Endodermal cell (in vitro differentiated cells): ENCODE measurements around the gene VCAN. TPM values are rescaled to one million over a fixed set of nuclear protein-coding genes. Genes with fewer than 3 reads are reported as not detected.

Experiments used
- DNase-seq: peaks from one replicate; pipeline ENCODE4 v3.0.0-alpha.2; 2017
- H3K27ac ChIP-seq: 2 replicates; pipeline ENCODE4 v1.5.1; 2013; ENCODE audit warnings: mild to moderate bottlenecking, low read depth, low read length, moderate library complexity
- H3K27me3 ChIP-seq: 2 replicates; pipeline ENCODE4 v1.6.1; 2013; ENCODE audit warnings: mild to moderate bottlenecking, low read length, moderate library complexity; ENCODE audit not compliant: insufficient read depth, control insufficient read depth, poor library complexity, severe bottlenecking
- H3K36me3 ChIP-seq: 2 replicates; pipeline ENCODE4 v1.7.0; 2013; ENCODE audit warnings: mild to moderate bottlenecking, low read length, moderate library complexity; ENCODE audit not compliant: control insufficient read depth, insufficient read depth
- H3K4me1 ChIP-seq: one replicate; pipeline ENCODE4 v1.7.0; 2013; ENCODE audit warnings: low read length; ENCODE audit not compliant: control insufficient read depth, insufficient read depth
- H3K4me3 ChIP-seq: 2 replicates; pipeline ENCODE4 v1.5.1; 2013; ENCODE audit warnings: mild to moderate bottlenecking, low read length, moderate library complexity
- H3K9ac ChIP-seq: 2 replicates; pipeline ENCODE4 v1.6.1; 2013; ENCODE audit warnings: mild to moderate bottlenecking, low read length, moderate library complexity; ENCODE audit not compliant: poor library complexity, severe bottlenecking; ENCODE audit errors: extremely low read depth
- H3K9me3 ChIP-seq: 2 replicates; pipeline ENCODE4 v1.6.1; 2013; ENCODE audit warnings: mild to moderate bottlenecking, low read length, moderate library complexity; ENCODE audit not compliant: control insufficient read depth
- H3K27ac Mint-ChIP-seq: 2 replicates; pipeline ENCODE4 v1.8.0; 2020; ENCODE audit warnings: mixed read lengths
- H3K27me3 Mint-ChIP-seq: 2 replicates; pipeline ENCODE4 v1.8.0; 2021; ENCODE audit warnings: mild to moderate bottlenecking, mixed read lengths; ENCODE audit not compliant: insufficient read depth
- H3K36me3 Mint-ChIP-seq: 2 replicates; pipeline ENCODE4 v1.8.0; 2020; ENCODE audit warnings: low read depth, mixed read lengths
- H3K4me1 Mint-ChIP-seq: 2 replicates; pipeline ENCODE4 v1.8.0; 2020; ENCODE audit warnings: mixed read lengths
- H3K4me3 Mint-ChIP-seq: 2 replicates; pipeline ENCODE4 v1.8.0; 2020; ENCODE audit warnings: mild to moderate bottlenecking, moderate library complexity, mixed read lengths
- H3K9me3 Mint-ChIP-seq: 2 replicates; pipeline ENCODE4 v1.8.0; 2020; ENCODE audit warnings: mild to moderate bottlenecking, mixed read lengths
- WGBS, 2 experiments: methylation state at CpG; one replicate each; pipeline versions ENCODE4 v1.1.5 to v1.1.7; 2013; ENCODE audit warnings: missing lambda C conversion rate in 2 of 2, mixed read lengths in 1 of 2; ENCODE audit not compliant: insufficient coverage in 1 of 2, insufficient read length in 1 of 2; 5-methylcytosine and 5-hydroxymethylcytosine counted together
- total RNA-seq, 2 donors: library from RNA; stranded (reverse); fragmentation: NEBNext Ultra II Directional in 1 of 2; extraction: Animal tissue kit (Norgen Biotek cat#: 25700) in 1 of 2; gene quantifications; 2 replicates in 1 of 2; 3 replicates in 1 of 2; pipeline ENCODE4 v1.2.1, GENCODE V29; 2021
- TF ChIP-seq, protein P1 (sequence below): fragments of 200-600 bp; sonication (generic); conservative IDR thresholded peaks from 2 replicates; pipeline ENCODE4 v1.5.0; 2021; ENCODE audit warnings: antibody characterized with exemption, mild to moderate bottlenecking

The VCAN gene
- total RNA-seq, 2 donors from 2014 or later, result 363 to 397 TPM

DNA sequence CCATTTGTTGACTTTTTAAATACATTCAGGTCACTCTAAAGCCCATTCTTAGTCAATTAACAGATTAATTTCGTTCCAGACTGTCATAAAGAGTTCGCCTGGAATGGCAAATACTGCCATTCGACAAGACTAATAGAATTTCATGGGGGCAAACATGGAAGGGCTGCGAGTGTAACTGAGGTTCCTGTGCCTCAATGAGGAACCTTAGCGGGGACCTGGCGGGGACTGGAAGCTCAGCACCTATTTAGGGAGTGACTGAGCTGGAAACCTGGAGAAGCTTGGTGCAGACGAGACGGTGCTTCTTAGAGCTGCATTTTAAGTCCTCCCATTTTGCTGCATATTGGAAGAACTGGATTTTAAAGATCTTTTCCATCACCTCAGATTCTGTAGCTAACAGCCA lies 3.4 kb downstream of the VCAN start:
- Histone ChIP-seq H3K27me3 (no peaks in the 10 kb centered on the region), H3K9me3 (no peaks in the 10 kb centered on the region), H3K4me1 (peaks cover 3% of the 10 kb centered on the region), H3K36me3 (peaks cover 10% of the 10 kb centered on the region), H3K27ac (no peak overlapping the region), H3K9ac (peak overlapping the region; percentile 35), H3K4me3 (peak overlapping the region; percentile 90)
- peak; percentile 70 for DNase-seq
- Mint-ChIP-seq H3K36me3 (peaks cover 21% of the 10 kb centered on the region), H3K4me1 (peaks cover 34% of the 10 kb centered on the region), H3K27me3 (no peaks in the 10 kb centered on the region), H3K27ac (peak overlapping the region; percentile 82), H3K9me3 (peaks cover 3% of the 10 kb centered on the region), H3K4me3 (peak overlapping the region; percentile 93)
- WGBS, 2 experiments, result 6 to 17% methylated on average over 8 of the region's 8 CpGs
- TF ChIP-seq, protein P1, sequence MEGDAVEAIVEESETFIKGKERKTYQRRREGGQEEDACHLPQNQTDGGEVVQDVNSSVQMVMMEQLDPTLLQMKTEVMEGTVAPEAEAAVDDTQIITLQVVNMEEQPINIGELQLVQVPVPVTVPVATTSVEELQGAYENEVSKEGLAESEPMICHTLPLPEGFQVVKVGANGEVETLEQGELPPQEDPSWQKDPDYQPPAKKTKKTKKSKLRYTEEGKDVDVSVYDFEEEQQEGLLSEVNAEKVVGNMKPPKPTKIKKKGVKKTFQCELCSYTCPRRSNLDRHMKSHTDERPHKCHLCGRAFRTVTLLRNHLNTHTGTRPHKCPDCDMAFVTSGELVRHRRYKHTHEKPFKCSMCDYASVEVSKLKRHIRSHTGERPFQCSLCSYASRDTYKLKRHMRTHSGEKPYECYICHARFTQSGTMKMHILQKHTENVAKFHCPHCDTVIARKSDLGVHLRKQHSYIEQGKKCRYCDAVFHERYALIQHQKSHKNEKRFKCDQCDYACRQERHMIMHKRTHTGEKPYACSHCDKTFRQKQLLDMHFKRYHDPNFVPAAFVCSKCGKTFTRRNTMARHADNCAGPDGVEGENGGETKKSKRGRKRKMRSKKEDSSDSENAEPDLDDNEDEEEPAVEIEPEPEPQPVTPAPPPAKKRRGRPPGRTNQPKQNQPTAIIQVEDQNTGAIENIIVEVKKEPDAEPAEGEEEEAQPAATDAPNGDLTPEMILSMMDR, result no peak

DNA sequence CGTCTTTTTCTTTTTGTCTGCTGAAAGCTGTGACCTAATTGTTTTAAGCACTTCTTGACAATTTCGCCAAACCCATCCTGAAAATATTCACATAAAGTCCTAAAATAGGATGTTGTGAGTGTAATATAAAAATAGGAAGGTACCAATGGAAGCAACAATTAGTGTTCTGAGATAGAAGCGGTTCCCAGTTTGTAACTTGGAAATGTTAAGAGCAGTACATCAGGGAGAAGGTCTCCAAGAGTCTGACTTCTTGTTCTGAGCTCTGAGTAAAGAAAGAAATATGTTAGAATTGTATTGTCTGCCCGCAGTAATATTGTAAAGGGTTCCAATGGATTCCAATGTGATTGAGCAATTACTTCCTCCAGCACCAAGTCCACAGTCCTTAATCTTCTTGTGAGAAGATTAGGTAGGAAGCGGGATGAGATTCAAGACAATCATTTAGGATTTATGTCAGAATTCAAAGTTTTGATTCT lies 3.9 kb downstream of the VCAN start:
- Mint-ChIP-seq H3K9me3 (peaks cover 3% of the 10 kb centered on the region), H3K27ac (peak overlapping the region; percentile 82), H3K4me3 (peak overlapping the region; percentile 93), H3K36me3 (peaks cover 25% of the 10 kb centered on the region), H3K27me3 (no peaks in the 10 kb centered on the region), H3K4me1 (peaks cover 34% of the 10 kb centered on the region)
- H3K4me3 ChIP-seq, result peak overlapping the region; percentile 90
- no peak overlapping the region for H3K27ac ChIP-seq
- 10 to 26% methylated on average over 3 to 5 of the region's 5 CpGs for WGBS, 2 experiments
- peaks cover 3% of the 10 kb centered on the region for H3K4me1 ChIP-seq
- no peak for DNase-seq
- H3K9ac ChIP-seq, result peak overlapping the region; percentile 35
- no peaks in the 10 kb centered on the region for H3K9me3 ChIP-seq
- no peaks in the 10 kb centered on the region for H3K27me3 ChIP-seq
- H3K36me3 ChIP-seq, result peaks cover 10% of the 10 kb centered on the region
- TF ChIP-seq, protein P1, result no peak

DNA sequence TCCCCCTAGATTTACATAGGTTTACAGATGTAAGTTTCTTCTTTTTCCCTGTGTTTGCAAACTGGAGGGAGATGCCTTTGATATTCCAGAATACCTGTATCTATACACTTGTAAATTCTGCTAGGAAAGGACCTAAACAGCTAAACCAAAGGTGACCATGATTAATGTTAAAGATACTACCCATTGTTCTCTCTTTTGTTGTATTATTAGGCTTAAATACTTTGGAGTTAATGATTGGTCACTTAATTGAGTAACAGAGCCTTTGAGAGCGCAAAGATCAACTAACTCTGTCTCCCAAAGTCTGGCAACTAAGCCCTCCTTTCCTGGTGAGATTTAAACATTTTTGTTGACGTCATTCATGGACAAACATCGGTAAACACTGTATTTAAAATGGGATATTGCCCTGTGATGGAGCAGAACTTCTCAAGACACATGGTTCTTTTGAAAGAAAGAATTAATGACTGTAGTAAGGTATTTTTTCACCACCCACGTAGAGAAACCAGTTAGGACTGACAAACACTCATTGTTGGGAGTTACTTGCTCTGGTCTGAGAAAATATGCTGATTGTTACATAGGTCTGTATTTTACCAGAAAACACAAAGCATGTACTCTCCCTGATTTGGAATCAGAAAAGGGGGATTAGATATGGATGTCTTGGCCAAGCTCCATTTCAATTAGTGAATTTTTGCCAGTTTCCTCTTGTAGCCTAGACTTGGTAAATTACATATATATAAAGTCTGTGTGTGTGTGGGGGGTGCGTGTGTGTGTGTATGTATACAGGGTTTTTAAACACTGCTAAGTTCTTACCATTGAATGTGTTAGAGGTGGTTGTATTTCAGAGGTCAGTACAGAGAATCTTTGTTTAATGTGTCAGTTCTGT lies 4.6 kb downstream of the VCAN start:
- Histone ChIP-seq H3K4me3 (peak overlapping the region; percentile 90), H3K9ac (peak overlapping the region; percentile 18), H3K36me3 (peaks cover 10% of the 10 kb centered on the region), H3K27me3 (no peaks in the 10 kb centered on the region), H3K9me3 (no peaks in the 10 kb centered on the region), H3K27ac (no peak overlapping the region), H3K4me1 (peaks cover 3% of the 10 kb centered on the region)
- Mint-ChIP-seq H3K27ac (peak overlapping the region; percentile 82), H3K9me3 (peaks cover 3% of the 10 kb centered on the region), H3K27me3 (no peaks in the 10 kb centered on the region), H3K4me1 (peaks cover 32% of the 10 kb centered on the region), H3K4me3 (peak overlapping the region; percentile 93), H3K36me3 (peaks cover 25% of the 10 kb centered on the region)
- DNase-seq, result no peak
- TF ChIP-seq, protein P1, result no peak
- WGBS, 2 experiments, result 14 to 16% methylated on average over 3 to 5 of the region's 5 CpGs
